OCI-LY7 (cell line): ENCODE measurements around the gene KLHDC9. TPM values are rescaled to one million over a fixed set of nuclear protein-coding genes. Genes with fewer than 3 reads are reported as not detected.
A peak's percentile ranks its signal among the peaks of the same experiment; 100 is the strongest.
"Not testable (repeated sequence)": the region's sequence is repeated elsewhere in the genome, so short reads cannot be mapped to it uniquely, and the experiment has no call there.

Experiments used
- BruUV-seq: library from RNA; stranded (reverse); fragments of 400-500 nt; replicated peaks from 2 replicates; lab custom pipeline; 2021; lab: Mats Ljungman, UMichigan
- CTCF ChIA-PET: fragments of 300-600 bp; sonication (Branson Sonifier 250); formaldehyde crosslinking; loops from one replicate; lab custom pipeline; 2022; ENCODE audit warnings: antibody characterized with exemption; ENCODE audit not compliant: unreplicated experiment; lab: Charles Lee
- POLR2A ChIA-PET: fragments of 300-600 bp; sonication (Branson Sonifier 250); formaldehyde crosslinking; loops from one replicate; lab custom pipeline; 2022; ENCODE audit warnings: antibody characterized with exemption; lab: Charles Lee
- DNase-seq: peaks from one replicate; pipeline ENCODE4 v3.0.0-alpha.2; 2015; ENCODE audit warnings: low spot score
- H2AFZ ChIP-seq: fragments of 200-600 bp; sonication (generic), shearing (Covaris generic); 2 replicates; pipeline ENCODE4 v1.6.1; 2014; ENCODE audit warnings: mild to moderate bottlenecking, antibody characterized with exemption, low read length, moderate library complexity
- H3K27ac ChIP-seq: fragments of 200-600 bp; sonication (generic); 2 replicates; pipeline ENCODE4 v1.5.1; 2014; ENCODE audit warnings: mixed run types, low read depth, mild to moderate bottlenecking, moderate library complexity, low read length, inconsistent platforms; ENCODE audit not compliant: poor library complexity, severe bottlenecking
- H3K36me3 ChIP-seq: fragments of 200-600 bp; sonication (generic); 2 replicates; pipeline ENCODE4 v1.6.1; 2014; ENCODE audit warnings: mild to moderate bottlenecking, antibody characterized with exemption, low read length, moderate library complexity, mixed read lengths; ENCODE audit not compliant: insufficient read depth
- H3K4me1 ChIP-seq: fragments of 200-600 bp; sonication (generic); 2 replicates; pipeline ENCODE4 v1.5.1; 2014; ENCODE audit warnings: mild to moderate bottlenecking, low read length; ENCODE audit not compliant: insufficient read depth, poor library complexity, severe bottlenecking
- H3K4me2 ChIP-seq: fragments of 200-600 bp; sonication (generic); 2 replicates; pipeline ENCODE4 v1.6.1; 2014; ENCODE audit warnings: mild to moderate bottlenecking, low read length
- H3K4me3 ChIP-seq: fragments of 200-600 bp; sonication (generic); 2 replicates; pipeline ENCODE4 v1.5.1; 2014; ENCODE audit warnings: mild to moderate bottlenecking, low read depth, low read length; ENCODE audit not compliant: poor library complexity, severe bottlenecking
- H3K79me2 ChIP-seq: fragments of 200-600 bp; sonication (generic); 2 replicates; pipeline ENCODE4 v1.6.1; 2016; ENCODE audit warnings: low read depth, mild to moderate bottlenecking, low read length, moderate library complexity, mixed read lengths; ENCODE audit not compliant: insufficient read depth
- H3K9me2 ChIP-seq: fragments of 200-600 bp; sonication (generic); 2 replicates; pipeline ENCODE4 v1.6.1; 2016; ENCODE audit warnings: mild to moderate bottlenecking, low read length, mixed read lengths; ENCODE audit not compliant: insufficient read depth
- H3K9me3 ChIP-seq: fragments of 200-600 bp; sonication (generic); 2 replicates; pipeline ENCODE4 v1.6.1; 2014; ENCODE audit warnings: mild to moderate bottlenecking, mixed run types, low read length, mixed read lengths
- H4K20me1 ChIP-seq: fragments of 200-600 bp; sonication (generic); 2 replicates; pipeline ENCODE4 v1.6.1; 2014; ENCODE audit warnings: mild to moderate bottlenecking, antibody characterized with exemption, low read length, moderate library complexity, mixed read lengths; ENCODE audit not compliant: insufficient read depth
- CTCF ChIP-seq: fragments of 200-600 bp; sonication (generic); conservative IDR thresholded peaks from 2 replicates; pipeline ENCODE4 v1.5.1; 2014; ENCODE audit warnings: mild to moderate bottlenecking, antibody characterized with exemption, low read length, moderate library complexity, mixed read lengths
- EZH2phosphoT487 ChIP-seq: fragments of 200-600 bp; sonication (generic); IDR thresholded peaks from 2 replicates; pipeline ENCODE4 v1.6.1; 2018; ENCODE audit warnings: low read depth, borderline replicate concordance, mild to moderate bottlenecking, mixed run types, antibody characterized with exemption, low read length, moderate library complexity, mixed read lengths
- intact Hi-C: fragments of 100-400 bp; cut with micrococcal nuclease; formaldehyde crosslinking; loops from one replicate; pipeline ENCODE4 v1.10.0; 2022; ENCODE audit not compliant: unreplicated experiment
- total RNA-seq, 2 experiments: library from RNA; depleted of rRNA in 1 of 2; stranded (reverse); fragments of >200 nt in 1 of 2; shearing (Covaris generic) in 1 of 2; gene quantifications; 2 replicates each; pipeline ENCODE4 v1.2.3, GENCODE V29; 2014 to 2022

KLHDC9 gene
- total RNA-seq, 2 experiments from 2014 or later, result 0.95 to 1.3 TPM

- CTCF ChIA-PET, result interaction anchor here (1.5 kb wide), 1 partner anchor 14 kb away, joined by 3 read pairs; no protein-coding TSS in a partner anchor
- Histone ChIP-seq H3K9me3 (no peaks in the 10 kb centered on the region), H2AFZ (no peak overlapping the region), H3K4me2 (no peak overlapping the region), H4K20me1 (no peaks in the 10 kb centered on the region; the same call in 1 of the 2 replicates), H3K4me3 (no peak overlapping the region), H3K79me2 (peaks cover 35% of the 10 kb centered on the region), H3K9me2 (no peaks in the 10 kb centered on the region), H3K27ac (no peak overlapping the region), H3K36me3 (peaks cover 70% of the 10 kb centered on the region), H3K4me1 (no peaks in the 10 kb centered on the region)
- intact Hi-C loops, result no loop called here
- no peak for DNase-seq
- TF ChIP-seq CTCF, result no peak
- TF ChIP-seq EZH2phosphoT487, result no peak
- BruUV-seq, result no TSS peak
- POLR2A ChIA-PET, result interaction anchor here (0.6 to 2.4 kb wide), 2 partner anchors 15 to 122 kb away, joined by 3 to 9 read pairs; partner anchors contain the start of gene USF1
Observed at GRCh38 chr1:161061419-161061818, 36.7 kb upstream of the KLHDC9 start.

- CTCF ChIA-PET, H3K27ac ChIP-seq, H4K20me1 ChIP-seq, H3K4me3 ChIP-seq, POLR2A ChIA-PET, DNase-seq, H2AFZ ChIP-seq, H3K9me2 ChIP-seq, H3K9me3 ChIP-seq, BruUV-seq, H3K4me2 ChIP-seq, intact Hi-C loops: not testable (repeated sequence)
- peaks cover 61% of the 10 kb centered on the region for H3K79me2 ChIP-seq
- H3K4me1 ChIP-seq, result peaks cover 16% of the 10 kb centered on the region
- peaks cover 59% of the 10 kb centered on the region for H3K36me3 ChIP-seq
Observed at GRCh38 chr1:161063936-161064335, 34.2 kb upstream of the KLHDC9 start.

GRCh38 chr1:161065681-161066080, 32.5 kb upstream of the KLHDC9 start:
- H4K20me1 ChIP-seq, H3K4me2 ChIP-seq, BruUV-seq, H3K27ac ChIP-seq, H3K4me3 ChIP-seq, intact Hi-C loops, DNase-seq, H3K9me2 ChIP-seq, H3K9me3 ChIP-seq, CTCF ChIA-PET, H2AFZ ChIP-seq: not testable (repeated sequence)
- peaks cover 24% of the 10 kb centered on the region for H3K4me1 ChIP-seq
- peaks cover 68% of the 10 kb centered on the region for H3K79me2 ChIP-seq
- POLR2A ChIA-PET, result interaction anchor here (0.6 kb wide), 1 partner anchor 51 kb away, joined by 3 read pairs; no protein-coding TSS in a partner anchor
- peaks cover 47% of the 10 kb centered on the region for H3K36me3 ChIP-seq

GRCh38 chr1:161066694-161067093, 31.5 kb upstream of the KLHDC9 start:
- POLR2A ChIA-PET, result no interaction called here
- Histone ChIP-seq H2AFZ (no peak overlapping the region), H3K9me2 (no peaks in the 10 kb centered on the region), H3K27ac (no peak overlapping the region), H3K4me2 (peak overlapping the region; percentile 18; the same call in 1 of the 2 replicates), H3K4me1 (peaks cover 30% of the 10 kb centered on the region), H3K4me3 (no peak overlapping the region), H4K20me1 (peaks cover 6% of the 10 kb centered on the region; the same call in 1 of the 2 replicates), H3K36me3 (peaks cover 44% of the 10 kb centered on the region), H3K9me3 (no peaks in the 10 kb centered on the region), H3K79me2 (peaks cover 65% of the 10 kb centered on the region)
- intact Hi-C loops, result no loop called here
- TF ChIP-seq CTCF (no peak), EZH2phosphoT487 (no peak)
- BruUV-seq, result TSS peak; percentile 30
- CTCF ChIA-PET, result no interaction called here
- DNase-seq, result no peak
